Measurements from ENCODE around the gene LGALS13.

LGALS13 gene, protein sequence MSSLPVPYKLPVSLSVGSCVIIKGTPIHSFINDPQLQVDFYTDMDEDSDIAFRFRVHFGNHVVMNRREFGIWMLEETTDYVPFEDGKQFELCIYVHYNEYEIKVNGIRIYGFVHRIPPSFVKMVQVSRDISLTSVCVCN

DNA sequence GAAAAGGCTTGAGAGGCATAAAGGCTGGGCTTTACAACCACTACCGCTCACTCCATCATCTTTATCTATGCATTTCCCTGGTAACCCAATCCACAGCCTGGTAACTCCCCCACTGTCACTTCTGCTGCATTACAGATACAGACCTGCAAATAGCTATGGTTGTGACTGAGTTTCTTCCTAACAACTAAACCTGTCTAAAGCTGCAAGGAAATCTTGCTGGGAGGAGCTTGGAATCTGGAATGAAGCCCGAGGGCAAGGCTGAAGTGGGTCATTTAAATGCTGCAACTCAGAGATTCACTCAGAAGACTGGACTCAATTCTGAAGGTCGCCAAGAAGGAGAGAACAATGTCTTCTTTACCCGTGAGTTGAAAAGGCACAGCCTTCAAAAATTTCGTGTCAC, at the start of gene LGALS13:
Gene LGALS13 (plus strand): TSS at position 301 of the 400 bp plus-strand sequence. CDS start 45 bp downstream, at position 346.
- Histone ChIP-seq H3F3A (ENCODE audit: control insufficient read depth, insufficient read depth) (no peaks in the 10 kb centered on the region), H3K27ac (ENCODE audit: low read depth, low read length) (no peak within 1 kb of the TSS), H3K4me2 (ENCODE audit: low read length) (no peak within 1 kb of the TSS), H4K20me1 (ENCODE audit: control insufficient read depth, insufficient read depth, low read depth, low read length) (no peaks in the 10 kb centered on the region), H3K9me2 (replicated peaks; ENCODE audit: control insufficient read depth, low read length) (no peaks in the 10 kb centered on the region), H3K9me3 (ENCODE audit: control insufficient read depth, insufficient read depth, low read length) (no peaks in the 10 kb centered on the region), H3K79me2 (ENCODE audit: control insufficient read depth, low read length) (no peaks in the 10 kb centered on the region), H3K27me3 (ENCODE audit: control insufficient read depth, low read length) (peaks cover 6% of the 10 kb centered on the region), H3K4me1 (ENCODE audit: control insufficient read depth, low read length) (no peaks in the 10 kb centered on the region), H3K4me3 (ENCODE audit: low read length) (no peak within 1 kb of the TSS), H3K36me3 (ENCODE audit: control insufficient read depth, low read length) (no peaks in the 10 kb centered on the region)
- TF ChIP-seq, protein P1, sequence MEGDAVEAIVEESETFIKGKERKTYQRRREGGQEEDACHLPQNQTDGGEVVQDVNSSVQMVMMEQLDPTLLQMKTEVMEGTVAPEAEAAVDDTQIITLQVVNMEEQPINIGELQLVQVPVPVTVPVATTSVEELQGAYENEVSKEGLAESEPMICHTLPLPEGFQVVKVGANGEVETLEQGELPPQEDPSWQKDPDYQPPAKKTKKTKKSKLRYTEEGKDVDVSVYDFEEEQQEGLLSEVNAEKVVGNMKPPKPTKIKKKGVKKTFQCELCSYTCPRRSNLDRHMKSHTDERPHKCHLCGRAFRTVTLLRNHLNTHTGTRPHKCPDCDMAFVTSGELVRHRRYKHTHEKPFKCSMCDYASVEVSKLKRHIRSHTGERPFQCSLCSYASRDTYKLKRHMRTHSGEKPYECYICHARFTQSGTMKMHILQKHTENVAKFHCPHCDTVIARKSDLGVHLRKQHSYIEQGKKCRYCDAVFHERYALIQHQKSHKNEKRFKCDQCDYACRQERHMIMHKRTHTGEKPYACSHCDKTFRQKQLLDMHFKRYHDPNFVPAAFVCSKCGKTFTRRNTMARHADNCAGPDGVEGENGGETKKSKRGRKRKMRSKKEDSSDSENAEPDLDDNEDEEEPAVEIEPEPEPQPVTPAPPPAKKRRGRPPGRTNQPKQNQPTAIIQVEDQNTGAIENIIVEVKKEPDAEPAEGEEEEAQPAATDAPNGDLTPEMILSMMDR (IDR thresholded peaks at IDR 0.05; ENCODE audit: low read depth, low read length, poor library complexity, severe bottlenecking) = no peak
- no peak for TF ChIP-seq EZH2phosphoT487 (IDR thresholded peaks at IDR 0.05; ENCODE audit: borderline replicate concordance, low read length)

DNA sequence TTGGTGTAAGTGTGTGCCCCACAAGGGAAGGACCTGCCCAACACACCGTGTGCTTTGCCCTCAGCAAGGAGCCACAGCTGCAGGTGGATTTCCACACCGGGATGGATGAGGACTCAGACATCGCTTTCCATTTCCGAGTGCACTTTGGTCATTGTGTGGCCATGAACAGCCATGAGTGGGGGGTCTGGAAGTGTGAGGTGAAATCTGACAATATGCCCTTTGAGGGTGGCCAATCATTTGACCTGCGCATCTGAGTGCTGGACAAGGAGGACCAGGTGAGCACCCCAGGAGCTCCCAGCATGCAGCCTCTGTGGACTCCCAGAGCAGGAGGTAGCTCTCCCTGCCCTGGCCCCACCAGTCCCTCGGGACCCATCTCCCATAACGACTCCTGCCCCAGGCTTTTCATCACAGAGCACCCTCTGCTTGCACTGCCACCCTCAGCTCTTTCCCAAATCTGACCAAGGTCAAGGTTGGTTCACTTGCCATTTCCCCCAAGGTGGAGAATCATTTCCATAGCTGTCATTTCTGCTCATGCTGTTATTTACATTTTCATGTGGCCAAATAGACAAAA, 49.2 kb upstream of the LGALS13 start:
- Histone ChIP-seq H3K27me3 (ENCODE audit: control insufficient read depth, low read length) (peaks cover 19% of the 10 kb centered on the region), H3F3A (ENCODE audit: control insufficient read depth, insufficient read depth) (no peaks in the 10 kb centered on the region), H3K27ac (ENCODE audit: low read depth, low read length) (no peak overlapping the region), H3K36me3 (ENCODE audit: control insufficient read depth, low read length) (no peaks in the 10 kb centered on the region), H3K4me2 (ENCODE audit: low read length) (no peak overlapping the region), H3K4me1 (ENCODE audit: control insufficient read depth, low read length) (peaks cover 15% of the 10 kb centered on the region), H3K4me3 (ENCODE audit: low read length) (no peak overlapping the region), H3K79me2 (ENCODE audit: control insufficient read depth, low read length) (no peaks in the 10 kb centered on the region), H3K9me3 (ENCODE audit: control insufficient read depth, insufficient read depth, low read length) (no peaks in the 10 kb centered on the region), H3K9me2 (replicated peaks; ENCODE audit: control insufficient read depth, low read length) (no peaks in the 10 kb centered on the region), H4K20me1 (ENCODE audit: control insufficient read depth, insufficient read depth, low read depth, low read length) (no peaks in the 10 kb centered on the region)
- TF ChIP-seq EZH2phosphoT487 (IDR thresholded peaks at IDR 0.05; ENCODE audit: borderline replicate concordance, low read length) = no peak
- TF ChIP-seq, protein P1 (IDR thresholded peaks at IDR 0.05; ENCODE audit: low read depth, low read length, poor library complexity, severe bottlenecking) = no peak

DNA sequence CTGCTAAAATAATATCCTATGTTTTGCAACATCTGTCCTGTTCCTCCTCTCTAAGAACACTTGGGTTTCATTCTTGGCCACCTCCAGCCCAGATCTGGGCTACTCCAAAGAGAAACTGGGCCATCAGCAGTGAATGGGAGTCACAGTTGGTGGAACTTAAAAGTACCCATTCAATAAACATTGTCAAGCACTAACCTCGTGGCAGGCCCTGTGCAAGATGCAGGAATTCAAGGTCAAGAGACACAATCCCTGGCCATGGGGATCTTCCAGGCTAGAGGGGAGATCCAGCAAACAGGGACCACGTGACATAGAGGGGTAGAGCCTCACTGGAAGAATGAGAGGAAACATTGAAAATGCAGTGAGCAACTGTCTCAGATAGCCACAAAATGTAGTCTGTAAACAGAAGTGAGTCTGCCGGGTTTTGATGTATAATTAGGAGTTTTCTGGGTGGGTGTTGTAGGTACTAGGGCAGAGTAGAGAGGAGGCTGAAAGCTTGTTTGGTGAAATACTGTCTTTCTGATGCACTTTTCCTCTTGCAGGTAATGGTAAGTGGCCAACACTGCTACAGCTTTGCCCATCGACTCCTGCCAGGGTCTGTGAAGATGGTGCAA, 47.5 kb upstream of the LGALS13 start:
- Histone ChIP-seq H3K36me3 (ENCODE audit: control insufficient read depth, low read length) (no peaks in the 10 kb centered on the region), H3K9me2 (replicated peaks; ENCODE audit: control insufficient read depth, low read length) (no peaks in the 10 kb centered on the region), H4K20me1 (ENCODE audit: control insufficient read depth, insufficient read depth, low read depth, low read length) (no peaks in the 10 kb centered on the region), H3K79me2 (ENCODE audit: control insufficient read depth, low read length) (no peaks in the 10 kb centered on the region), H3K27me3 (ENCODE audit: control insufficient read depth, low read length) (peaks cover 24% of the 10 kb centered on the region), H3K9me3 (ENCODE audit: control insufficient read depth, insufficient read depth, low read length) (no peaks in the 10 kb centered on the region), H3K4me1 (ENCODE audit: control insufficient read depth, low read length) (peaks cover 15% of the 10 kb centered on the region), H3K4me2 (ENCODE audit: low read length) (no peak overlapping the region), H3F3A (ENCODE audit: control insufficient read depth, insufficient read depth) (no peaks in the 10 kb centered on the region), H3K4me3 (ENCODE audit: low read length) (no peak overlapping the region), H3K27ac (ENCODE audit: low read depth, low read length) (no peak overlapping the region)
- TF ChIP-seq, protein P1 (IDR thresholded peaks at IDR 0.05; ENCODE audit: low read depth, low read length, poor library complexity, severe bottlenecking) = no peak
- TF ChIP-seq EZH2phosphoT487 (IDR thresholded peaks at IDR 0.05; ENCODE audit: borderline replicate concordance, low read length) = no peak

Measured in DOHH2 (cell line).